HL-60 (cell line): ENCODE measurements around the gene PMIS2.

Experiments
- TF ChIP-seq, protein P1 (sequence below): IDR thresholded peaks from one replicate; pipeline ENCODE4 v1.5.1; 2011; ENCODE audit warnings: low read length, control low read depth, inconsistent platforms; ENCODE audit not compliant: insufficient read depth
- TF ChIP-seq, protein P2 (sequence below): IDR thresholded peaks from 2 replicates; pipeline ENCODE4 v1.6.1; 2012; ENCODE audit warnings: low read depth; ENCODE audit not compliant: insufficient replicate concordance

GRCh38 chr19:35555301-35556005, 30.5 kb upstream of the PMIS2 start:
- TF ChIP-seq, protein P1, sequence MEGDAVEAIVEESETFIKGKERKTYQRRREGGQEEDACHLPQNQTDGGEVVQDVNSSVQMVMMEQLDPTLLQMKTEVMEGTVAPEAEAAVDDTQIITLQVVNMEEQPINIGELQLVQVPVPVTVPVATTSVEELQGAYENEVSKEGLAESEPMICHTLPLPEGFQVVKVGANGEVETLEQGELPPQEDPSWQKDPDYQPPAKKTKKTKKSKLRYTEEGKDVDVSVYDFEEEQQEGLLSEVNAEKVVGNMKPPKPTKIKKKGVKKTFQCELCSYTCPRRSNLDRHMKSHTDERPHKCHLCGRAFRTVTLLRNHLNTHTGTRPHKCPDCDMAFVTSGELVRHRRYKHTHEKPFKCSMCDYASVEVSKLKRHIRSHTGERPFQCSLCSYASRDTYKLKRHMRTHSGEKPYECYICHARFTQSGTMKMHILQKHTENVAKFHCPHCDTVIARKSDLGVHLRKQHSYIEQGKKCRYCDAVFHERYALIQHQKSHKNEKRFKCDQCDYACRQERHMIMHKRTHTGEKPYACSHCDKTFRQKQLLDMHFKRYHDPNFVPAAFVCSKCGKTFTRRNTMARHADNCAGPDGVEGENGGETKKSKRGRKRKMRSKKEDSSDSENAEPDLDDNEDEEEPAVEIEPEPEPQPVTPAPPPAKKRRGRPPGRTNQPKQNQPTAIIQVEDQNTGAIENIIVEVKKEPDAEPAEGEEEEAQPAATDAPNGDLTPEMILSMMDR: no peak
- TF ChIP-seq, protein P2, sequence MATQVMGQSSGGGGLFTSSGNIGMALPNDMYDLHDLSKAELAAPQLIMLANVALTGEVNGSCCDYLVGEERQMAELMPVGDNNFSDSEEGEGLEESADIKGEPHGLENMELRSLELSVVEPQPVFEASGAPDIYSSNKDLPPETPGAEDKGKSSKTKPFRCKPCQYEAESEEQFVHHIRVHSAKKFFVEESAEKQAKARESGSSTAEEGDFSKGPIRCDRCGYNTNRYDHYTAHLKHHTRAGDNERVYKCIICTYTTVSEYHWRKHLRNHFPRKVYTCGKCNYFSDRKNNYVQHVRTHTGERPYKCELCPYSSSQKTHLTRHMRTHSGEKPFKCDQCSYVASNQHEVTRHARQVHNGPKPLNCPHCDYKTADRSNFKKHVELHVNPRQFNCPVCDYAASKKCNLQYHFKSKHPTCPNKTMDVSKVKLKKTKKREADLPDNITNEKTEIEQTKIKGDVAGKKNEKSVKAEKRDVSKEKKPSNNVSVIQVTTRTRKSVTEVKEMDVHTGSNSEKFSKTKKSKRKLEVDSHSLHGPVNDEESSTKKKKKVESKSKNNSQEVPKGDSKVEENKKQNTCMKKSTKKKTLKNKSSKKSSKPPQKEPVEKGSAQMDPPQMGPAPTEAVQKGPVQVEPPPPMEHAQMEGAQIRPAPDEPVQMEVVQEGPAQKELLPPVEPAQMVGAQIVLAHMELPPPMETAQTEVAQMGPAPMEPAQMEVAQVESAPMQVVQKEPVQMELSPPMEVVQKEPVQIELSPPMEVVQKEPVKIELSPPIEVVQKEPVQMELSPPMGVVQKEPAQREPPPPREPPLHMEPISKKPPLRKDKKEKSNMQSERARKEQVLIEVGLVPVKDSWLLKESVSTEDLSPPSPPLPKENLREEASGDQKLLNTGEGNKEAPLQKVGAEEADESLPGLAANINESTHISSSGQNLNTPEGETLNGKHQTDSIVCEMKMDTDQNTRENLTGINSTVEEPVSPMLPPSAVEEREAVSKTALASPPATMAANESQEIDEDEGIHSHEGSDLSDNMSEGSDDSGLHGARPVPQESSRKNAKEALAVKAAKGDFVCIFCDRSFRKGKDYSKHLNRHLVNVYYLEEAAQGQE: no peak
